Thyroid gland (tissue), 4 donors: ENCODE measurements around the gene ALOX12.

ENCODE experiments used
- CTCF ChIP-seq, 6 experiments: fragments of 200-600 bp in 3 of 6; fragments of 450-650 bp in 3 of 6; sonication (generic) in 3 of 6; IDR thresholded peaks; one replicate each; pipeline ENCODE4 v1.5.1; 2016 to 2019; ENCODE audit warnings: antibody characterized with exemption in 6 of 6, mild to moderate bottlenecking in 2 of 6, inconsistent platforms in 1 of 6, moderate library complexity in 1 of 6
- POLR2A ChIP-seq, 2 donors: fragments of 450-650 bp; IDR thresholded peaks; one replicate each; pipeline ENCODE4 v1.6.1; 2017; ENCODE audit warnings: antibody characterized with exemption in 2 of 2, mild to moderate bottlenecking in 2 of 2, moderate library complexity in 1 of 2

- TF ChIP-seq POLR2A (IDR thresholded peaks at IDR 0.05) (no peak), CTCF (IDR thresholded peaks at IDR 0.05) (no peak)
Measured at GRCh38 chr17:7025245-7025644, 29.4 kb downstream of the ALOX12 start.
